Neural cell (in vitro differentiated cells): ENCODE data around the gene SPG11. TPM values are rescaled to one million over a fixed set of nuclear protein-coding genes. Genes with fewer than 3 reads are reported as not detected.

Experiments used
- H2AFZ ChIP-seq: fragments of 200-600, 300-800 bp; sonication (generic), shearing (Covaris generic); 2 replicates; pipeline ENCODE4 v1.6.0; 2014; ENCODE audit warnings: low read depth, mild to moderate bottlenecking, antibody characterized with exemption, low read length, moderate library complexity
- H3F3A ChIP-seq: fragments of 200-600 bp; shearing (Covaris generic); 2 replicates; pipeline ENCODE4 v1.6.1; 2016; ENCODE audit warnings: mild to moderate bottlenecking, moderate library complexity, mixed read lengths, antibody characterized with exemption, low read length; ENCODE audit not compliant: insufficient read depth, poor library complexity, severe bottlenecking
- H3K27ac ChIP-seq: fragments of 200-600, 300-800 bp; sonication (generic), shearing (Covaris generic); 2 replicates; pipeline ENCODE4 v1.5.1; 2014; ENCODE audit warnings: mild to moderate bottlenecking, low read length, moderate library complexity
- H3K27me3 ChIP-seq: fragments of 300-800, 200-600 bp; sonication (generic), shearing (Covaris generic); 2 replicates; pipeline ENCODE4 v1.6.0; 2014; ENCODE audit warnings: mild to moderate bottlenecking, low read depth, low read length, moderate library complexity; ENCODE audit not compliant: insufficient read depth
- H3K36me3 ChIP-seq: fragments of 300-800, 200-600 bp; sonication (generic), shearing (Covaris generic); 2 replicates; pipeline ENCODE4 v1.5.1; 2014; ENCODE audit warnings: mild to moderate bottlenecking, antibody characterized with exemption, low read length, moderate library complexity; ENCODE audit not compliant: insufficient read depth
- H3K4me2 ChIP-seq: fragments of 300-800, 200-600 bp; sonication (generic), shearing (Covaris generic); 2 replicates; pipeline ENCODE4 v1.6.0; 2014; ENCODE audit warnings: mild to moderate bottlenecking, low read length
- H3K4me3 ChIP-seq: fragments of 300-800, 200-600 bp; sonication (generic), shearing (Covaris generic); 2 replicates; pipeline ENCODE4 v1.5.1; 2014; ENCODE audit warnings: mild to moderate bottlenecking, low read length, moderate library complexity
- H3K79me2 ChIP-seq: fragments of 200-600 bp; shearing (Covaris generic); replicated peaks from 2 replicates; pipeline ENCODE4 v1.6.0; 2014; ENCODE audit warnings: mild to moderate bottlenecking, low read length, moderate library complexity; ENCODE audit not compliant: insufficient read depth
- H3K9ac ChIP-seq: fragments of 300-800, 200-600 bp; sonication (generic), shearing (Covaris generic); 2 replicates; pipeline ENCODE4 v1.6.1; 2016; ENCODE audit warnings: mild to moderate bottlenecking, low read length, mixed read lengths
- H3K9me2 ChIP-seq: fragments of 200-600 bp; shearing (Covaris generic); 2 replicates; pipeline ENCODE4 v1.6.1; 2016; ENCODE audit warnings: mild to moderate bottlenecking, low read length, mixed read lengths; ENCODE audit not compliant: insufficient read depth
- H3K9me3 ChIP-seq: fragments of 200-600, 300-800 bp; sonication (generic), shearing (Covaris generic); 2 replicates; pipeline ENCODE4 v1.6.1; 2016; ENCODE audit warnings: mild to moderate bottlenecking, mixed run types, low read length, moderate library complexity, mixed read lengths
- H4K20me1 ChIP-seq: fragments of 200-600 bp; shearing (Covaris generic); 2 replicates; pipeline ENCODE4 v1.6.1; 2016; ENCODE audit warnings: mild to moderate bottlenecking, mixed run types; ENCODE audit not compliant: insufficient read depth
- EP300 ChIP-seq: fragments of 450-650 bp; conservative IDR thresholded peaks from 2 replicates; pipeline ENCODE4 v1.6.1; 2014; ENCODE audit warnings: antibody characterized with exemption, mild to moderate bottlenecking, moderate library complexity; ENCODE audit not compliant: poor library complexity, severe bottlenecking
- MXI1 ChIP-seq: fragments of 450-650 bp; conservative IDR thresholded peaks from 2 replicates; pipeline ENCODE4 v1.6.1; 2014; ENCODE audit warnings: antibody characterized with exemption, mild to moderate bottlenecking; ENCODE audit not compliant: poor library complexity, severe bottlenecking
- POLR2AphosphoS5 ChIP-seq: IDR thresholded peaks from 2 replicates; pipeline ENCODE4 v1.6.1; 2012
- RAD21 ChIP-seq: fragments of 450-650 bp; conservative IDR thresholded peaks from 2 replicates; pipeline ENCODE4 v1.6.1; 2014; ENCODE audit warnings: antibody characterized with exemption, mild to moderate bottlenecking, moderate library complexity
- SMC3 ChIP-seq: fragments of 450-650 bp; conservative IDR thresholded peaks from 2 replicates; pipeline ENCODE4 v1.6.1; 2014; ENCODE audit warnings: antibody characterized with exemption, mild to moderate bottlenecking, moderate library complexity; ENCODE audit not compliant: poor library complexity
- TAF1 ChIP-seq: IDR thresholded peaks from 2 replicates; pipeline ENCODE4 v1.6.1; 2012; ENCODE audit warnings: low read depth
- polyA plus RNA-seq: library from polyadenylated mRNA; depleted of rRNA; stranded (reverse); fragments of >200 nt; gene quantifications from 2 replicates; pipeline ENCODE4 v1.2.3, GENCODE V29; 2014
- TF ChIP-seq, protein P1 (sequence below): fragments of 450-650 bp; IDR thresholded peaks from 2 replicates; pipeline ENCODE4 v1.5.1; 2014; ENCODE audit warnings: antibody characterized with exemption, mild to moderate bottlenecking, moderate library complexity; ENCODE audit not compliant: poor library complexity, severe bottlenecking
- TF ChIP-seq, protein P2 (sequence below): IDR thresholded peaks from 2 replicates; pipeline ENCODE4 v1.6.1; 2012; ENCODE audit warnings: borderline replicate concordance

SPG11 gene
- polyA plus RNA-seq, 1 donor from 2014 or later: 52.2 TPM

DNA sequence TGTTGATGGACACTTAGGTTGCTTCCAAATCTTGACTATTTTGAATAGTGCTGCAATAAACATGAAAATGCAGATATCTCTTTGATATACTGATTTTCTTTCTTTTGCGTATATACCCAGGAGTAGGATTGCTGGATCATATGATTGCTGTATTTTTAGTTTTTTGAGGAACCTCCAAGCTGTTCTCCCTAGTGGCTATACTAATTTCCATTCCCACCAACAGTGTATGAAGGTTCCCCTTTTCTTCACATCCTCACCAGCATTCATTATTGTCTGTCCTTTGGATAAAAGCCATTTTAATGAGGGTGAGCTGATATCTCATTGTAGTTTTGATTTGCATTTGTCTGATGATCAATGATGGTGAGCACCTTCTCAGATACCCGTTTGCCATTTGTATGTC lies 35.2 kb upstream of the SPG11 start:
- Histone ChIP-seq H3K4me2 (no peak overlapping the region), H3K4me3 (no peak overlapping the region), H3K36me3 (no peaks in the 10 kb centered on the region), H3K9ac (no peak overlapping the region), H3K27ac (no peak overlapping the region), H3K79me2 (no peaks in the 10 kb centered on the region), H3F3A (no peaks in the 10 kb centered on the region), H3K9me2 (no peaks in the 10 kb centered on the region), H3K9me3 (no peaks in the 10 kb centered on the region), H2AFZ (no peak overlapping the region), H3K27me3 (no peaks in the 10 kb centered on the region), H4K20me1 (no peaks in the 10 kb centered on the region)
- no peak for TF ChIP-seq EP300
- TF ChIP-seq TAF1: no peak
- no peak for TF ChIP-seq POLR2AphosphoS5
- no peak for TF ChIP-seq RAD21
- TF ChIP-seq, protein P1, sequence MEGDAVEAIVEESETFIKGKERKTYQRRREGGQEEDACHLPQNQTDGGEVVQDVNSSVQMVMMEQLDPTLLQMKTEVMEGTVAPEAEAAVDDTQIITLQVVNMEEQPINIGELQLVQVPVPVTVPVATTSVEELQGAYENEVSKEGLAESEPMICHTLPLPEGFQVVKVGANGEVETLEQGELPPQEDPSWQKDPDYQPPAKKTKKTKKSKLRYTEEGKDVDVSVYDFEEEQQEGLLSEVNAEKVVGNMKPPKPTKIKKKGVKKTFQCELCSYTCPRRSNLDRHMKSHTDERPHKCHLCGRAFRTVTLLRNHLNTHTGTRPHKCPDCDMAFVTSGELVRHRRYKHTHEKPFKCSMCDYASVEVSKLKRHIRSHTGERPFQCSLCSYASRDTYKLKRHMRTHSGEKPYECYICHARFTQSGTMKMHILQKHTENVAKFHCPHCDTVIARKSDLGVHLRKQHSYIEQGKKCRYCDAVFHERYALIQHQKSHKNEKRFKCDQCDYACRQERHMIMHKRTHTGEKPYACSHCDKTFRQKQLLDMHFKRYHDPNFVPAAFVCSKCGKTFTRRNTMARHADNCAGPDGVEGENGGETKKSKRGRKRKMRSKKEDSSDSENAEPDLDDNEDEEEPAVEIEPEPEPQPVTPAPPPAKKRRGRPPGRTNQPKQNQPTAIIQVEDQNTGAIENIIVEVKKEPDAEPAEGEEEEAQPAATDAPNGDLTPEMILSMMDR: no peak

DNA sequence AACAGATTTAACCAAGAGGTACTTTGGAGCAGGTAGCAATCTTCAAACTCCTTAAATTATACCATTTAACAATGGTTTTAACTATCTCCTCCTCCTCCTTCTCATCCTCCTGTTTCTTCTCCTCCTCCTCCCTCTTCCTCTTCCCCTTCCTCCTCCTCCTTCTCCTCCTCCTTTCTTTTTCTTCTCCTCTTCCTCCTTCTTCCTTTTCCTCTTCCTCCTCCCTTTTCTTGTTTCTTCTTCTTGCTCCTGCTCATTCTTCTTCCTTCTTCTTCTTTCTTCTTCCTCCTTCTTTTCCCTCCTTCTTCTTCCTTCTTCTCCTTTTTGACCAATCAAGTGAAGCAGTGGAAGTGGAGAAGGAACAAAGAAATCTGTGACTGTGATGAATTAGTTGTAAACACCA lies 33.6 kb upstream of the SPG11 start:
- TF ChIP-seq, protein P1: no peak
- TF ChIP-seq MXI1 (no peak), SMC3 (no peak), RAD21 (no peak), POLR2AphosphoS5 (no peak)
- TF ChIP-seq, protein P2, sequence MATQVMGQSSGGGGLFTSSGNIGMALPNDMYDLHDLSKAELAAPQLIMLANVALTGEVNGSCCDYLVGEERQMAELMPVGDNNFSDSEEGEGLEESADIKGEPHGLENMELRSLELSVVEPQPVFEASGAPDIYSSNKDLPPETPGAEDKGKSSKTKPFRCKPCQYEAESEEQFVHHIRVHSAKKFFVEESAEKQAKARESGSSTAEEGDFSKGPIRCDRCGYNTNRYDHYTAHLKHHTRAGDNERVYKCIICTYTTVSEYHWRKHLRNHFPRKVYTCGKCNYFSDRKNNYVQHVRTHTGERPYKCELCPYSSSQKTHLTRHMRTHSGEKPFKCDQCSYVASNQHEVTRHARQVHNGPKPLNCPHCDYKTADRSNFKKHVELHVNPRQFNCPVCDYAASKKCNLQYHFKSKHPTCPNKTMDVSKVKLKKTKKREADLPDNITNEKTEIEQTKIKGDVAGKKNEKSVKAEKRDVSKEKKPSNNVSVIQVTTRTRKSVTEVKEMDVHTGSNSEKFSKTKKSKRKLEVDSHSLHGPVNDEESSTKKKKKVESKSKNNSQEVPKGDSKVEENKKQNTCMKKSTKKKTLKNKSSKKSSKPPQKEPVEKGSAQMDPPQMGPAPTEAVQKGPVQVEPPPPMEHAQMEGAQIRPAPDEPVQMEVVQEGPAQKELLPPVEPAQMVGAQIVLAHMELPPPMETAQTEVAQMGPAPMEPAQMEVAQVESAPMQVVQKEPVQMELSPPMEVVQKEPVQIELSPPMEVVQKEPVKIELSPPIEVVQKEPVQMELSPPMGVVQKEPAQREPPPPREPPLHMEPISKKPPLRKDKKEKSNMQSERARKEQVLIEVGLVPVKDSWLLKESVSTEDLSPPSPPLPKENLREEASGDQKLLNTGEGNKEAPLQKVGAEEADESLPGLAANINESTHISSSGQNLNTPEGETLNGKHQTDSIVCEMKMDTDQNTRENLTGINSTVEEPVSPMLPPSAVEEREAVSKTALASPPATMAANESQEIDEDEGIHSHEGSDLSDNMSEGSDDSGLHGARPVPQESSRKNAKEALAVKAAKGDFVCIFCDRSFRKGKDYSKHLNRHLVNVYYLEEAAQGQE: no peak
- Histone ChIP-seq H3K9ac (no peak overlapping the region), H3K36me3 (no peaks in the 10 kb centered on the region), H3K4me2 (no peak overlapping the region), H3K4me3 (no peak overlapping the region), H3K9me3 (no peaks in the 10 kb centered on the region), H3K9me2 (no peaks in the 10 kb centered on the region), H3F3A (no peaks in the 10 kb centered on the region), H2AFZ (no peak overlapping the region), H3K79me2 (no peaks in the 10 kb centered on the region), H4K20me1 (no peaks in the 10 kb centered on the region), H3K27ac (no peak overlapping the region), H3K27me3 (no peaks in the 10 kb centered on the region)
